GM23338 (cell line): Measurements from ENCODE around the gene TBCC. TPM values are rescaled to one million over a fixed set of nuclear protein-coding genes. Genes with fewer than 3 reads are reported as not detected.
A peak's percentile ranks its signal among the peaks of the same experiment; 100 is the strongest.

ENCODE experiments used
- ATAC-seq: fragments of 200-7000 bp; cut with Tn5 transposase; 3 replicates; pipeline ENCODE4 v1.9.1; 2020
- DNase-seq: peaks from one replicate; pipeline ENCODE4 v3.0.0-alpha.2; 2015; ENCODE audit warnings: low spot score
- H2AFZ ChIP-seq: fragments of 200-600 bp; sonication (generic); 2 replicates; pipeline ENCODE4 v1.8.0; 2016; ENCODE audit warnings: antibody characterized with exemption, mild to moderate bottlenecking, moderate library complexity
- H3F3A ChIP-seq: fragments of 200-600 bp; sonication (generic); replicated peaks from 2 replicates; pipeline ENCODE4 v1.8.0; 2017; ENCODE audit warnings: antibody characterized with exemption, mixed run types, low read depth
- H3K27ac ChIP-seq: fragments of 200-600 bp; sonication (generic); 2 replicates; pipeline ENCODE4 v1.6.1; 2016; ENCODE audit warnings: low read depth
- H3K27me3 ChIP-seq: fragments of 200-600 bp; sonication (generic); 2 replicates; pipeline ENCODE4 v1.8.0; 2016; ENCODE audit warnings: mild to moderate bottlenecking, mixed run types, moderate library complexity; ENCODE audit not compliant: insufficient read depth
- H3K36me3 ChIP-seq: fragments of 200-600 bp; sonication (generic); 2 replicates; pipeline ENCODE4 v1.8.0; 2016; ENCODE audit warnings: mild to moderate bottlenecking; ENCODE audit not compliant: insufficient read depth
- H3K4me1 ChIP-seq: fragments of 200-600 bp; sonication (generic); 2 replicates; pipeline ENCODE4 v1.8.0; 2016; ENCODE audit warnings: mild to moderate bottlenecking, moderate library complexity; ENCODE audit not compliant: insufficient read depth
- H3K4me2 ChIP-seq: fragments of 200-600 bp; sonication (generic); 2 replicates; pipeline ENCODE4 v1.7.1; 2017; ENCODE audit warnings: mixed run types
- H3K4me3 ChIP-seq: fragments of 200-600 bp; sonication (generic); 2 replicates; pipeline ENCODE4 v1.6.1; 2016; ENCODE audit warnings: mixed run types
- H3K79me2 ChIP-seq: fragments of 200-600 bp; sonication (generic); replicated peaks from 2 replicates; pipeline ENCODE4 v1.8.0; 2017; ENCODE audit warnings: mild to moderate bottlenecking; ENCODE audit not compliant: insufficient read depth
- H3K9me2 ChIP-seq: fragments of 200-600 bp; sonication (generic); 2 replicates; pipeline ENCODE4 v1.8.0; 2017; ENCODE audit not compliant: insufficient read depth
- H4K20me1 ChIP-seq: fragments of 200-600 bp; sonication (generic); replicated peaks from 2 replicates; pipeline ENCODE4 v1.8.0; 2017; ENCODE audit warnings: mild to moderate bottlenecking; ENCODE audit not compliant: insufficient read depth
- H3K27ac Mint-ChIP-seq: 2 replicates; pipeline ENCODE4 v1.8.0; 2020; ENCODE audit warnings: inconsistent platforms, mild to moderate bottlenecking, moderate library complexity, mixed read lengths
- H3K27me3 Mint-ChIP-seq: 3 replicates; pipeline ENCODE4 v1.8.0; 2022; ENCODE audit warnings: low read depth, mild to moderate bottlenecking, moderate library complexity, mixed read lengths, inconsistent platforms; ENCODE audit not compliant: insufficient read depth, poor library complexity
- H3K36me3 Mint-ChIP-seq: 3 replicates; pipeline ENCODE4 v1.8.0; 2021; ENCODE audit warnings: low read depth, mild to moderate bottlenecking, inconsistent platforms, moderate library complexity, mixed read lengths
- H3K4me1 Mint-ChIP-seq: 3 replicates; pipeline ENCODE4 v1.8.0; 2020; ENCODE audit warnings: mild to moderate bottlenecking, inconsistent platforms, mixed read lengths
- H3K4me3 Mint-ChIP-seq: 3 replicates; pipeline ENCODE4 v1.8.0; 2021; ENCODE audit warnings: moderate library complexity, mild to moderate bottlenecking, inconsistent platforms, mixed read lengths
- H3K9me3 Mint-ChIP-seq: 3 replicates; pipeline ENCODE4 v1.8.0; 2020; ENCODE audit warnings: moderate library complexity, mild to moderate bottlenecking, inconsistent platforms, mixed read lengths
- CREB1 ChIP-seq: fragments of 250-450 bp; sonication (Bioruptor Pico); IDR thresholded peaks from 2 replicates; pipeline ENCODE4 v1.5.0; 2020; ENCODE audit warnings: low read depth, mild to moderate bottlenecking, moderate library complexity
- ETS1 ChIP-seq: IDR thresholded peaks from 2 replicates; pipeline ENCODE4 v1.6.1; 2016; ENCODE audit warnings: antibody characterized with exemption
- EZH2 ChIP-seq: fragments of 200-600 bp; sonication (generic); IDR thresholded peaks from one replicate; pipeline ENCODE4 v1.8.0; 2017; ENCODE audit warnings: antibody characterized with exemption, mild to moderate bottlenecking, low read depth; ENCODE audit not compliant: unreplicated experiment
- EZH2phosphoT487 ChIP-seq: fragments of 200-600 bp; sonication (generic); IDR thresholded peaks from one replicate; pipeline ENCODE4 v1.8.1; 2018; ENCODE audit warnings: antibody characterized with exemption; ENCODE audit not compliant: unreplicated experiment
- JUNB ChIP-seq: IDR thresholded peaks from one replicate; pipeline ENCODE4 v1.6.1; 2016; ENCODE audit warnings: antibody characterized with exemption; ENCODE audit not compliant: unreplicated experiment
- NANOG ChIP-seq: IDR thresholded peaks from 2 replicates; pipeline ENCODE4 v1.6.1; 2016; ENCODE audit warnings: antibody characterized with exemption, borderline replicate concordance
- POLR2AphosphoS5 ChIP-seq: IDR thresholded peaks from 2 replicates; pipeline ENCODE4 v1.6.1; 2016; ENCODE audit warnings: antibody characterized with exemption, low read depth
- REST ChIP-seq: IDR thresholded peaks from one replicate; pipeline ENCODE4 v1.6.1; 2018; ENCODE audit warnings: antibody characterized with exemption; ENCODE audit not compliant: unreplicated experiment
- STAT1 ChIP-seq: IDR thresholded peaks from one replicate; pipeline ENCODE4 v1.6.1; 2016; ENCODE audit warnings: antibody characterized with exemption; ENCODE audit not compliant: unreplicated experiment
- ZNF114 ChIP-seq: fragments of 250-450 bp; sonication (Bioruptor Pico); IDR thresholded peaks from 2 replicates; pipeline ENCODE4 v1.5.0; 2020; ENCODE audit warnings: mild to moderate bottlenecking, moderate library complexity
- ZNF331 ChIP-seq: fragments of 250-450 bp; sonication (Bioruptor Pico); IDR thresholded peaks from 2 replicates; pipeline ENCODE4 v1.5.0; 2020; ENCODE audit warnings: low read depth, mild to moderate bottlenecking, moderate library complexity
- ZNF462 ChIP-seq: fragments of 250-450 bp; sonication (Bioruptor Pico); IDR thresholded peaks from 2 replicates; pipeline ENCODE4 v1.5.0; 2020; ENCODE audit warnings: mild to moderate bottlenecking, moderate library complexity
- polyA plus RNA-seq: library from polyadenylated mRNA; unstranded; fragments of >200 nt; fragmentation: Nextera tagmentation; extraction: Ambion mirVana; gene quantifications from 2 replicates; pipeline ENCODE4 v1.2.1, GENCODE V29; 2016
- total RNA-seq: library from RNA; depleted of rRNA; stranded (reverse); fragments of >200 nt; shearing (Covaris generic); gene quantifications from 2 replicates; pipeline ENCODE4 v1.2.3, GENCODE V29; 2014
- TF ChIP-seq, protein P1 (sequence below), 2 experiments: fragments of 200-600 bp in 1 of 2; sonication (generic) in 1 of 2; conservative IDR thresholded peaks; 2 replicates each; pipeline versions ENCODE4 v1.5.1 to v1.6.1; 2016 to 2017; ENCODE audit warnings: antibody characterized with exemption in 2 of 2, low read depth in 2 of 2, mild to moderate bottlenecking in 2 of 2, moderate library complexity in 1 of 2

Gene TBCC
- total and polyA plus RNA-seq, 2 experiments from 2014 or later, result 45.0 to 48.3 TPM

- Histone ChIP-seq H3K4me2 (no peak overlapping the region), H2AFZ (no peak overlapping the region), H3F3A (0 out of 2 replicates have a peak, but pooled peaks cover 9% of the 10 kb centered on the region), H3K36me3 (no peaks in the 10 kb centered on the region), H3K9me2 (no peaks in the 10 kb centered on the region), H3K4me3 (no peak overlapping the region), H3K79me2 (peaks cover 18% of the 10 kb centered on the region), H3K27me3 (no peaks in the 10 kb centered on the region), H4K20me1 (no peaks in the 10 kb centered on the region), H3K27ac (no peak overlapping the region), H3K4me1 (peaks cover 2% of the 10 kb centered on the region; the same call in 1 of the 2 replicates)
- H3K36me3 Mint-ChIP-seq, result peaks cover 8% of the 10 kb centered on the region
- ATAC-seq (no peak), DNase-seq (no peak)
- TF ChIP-seq, protein P1, sequence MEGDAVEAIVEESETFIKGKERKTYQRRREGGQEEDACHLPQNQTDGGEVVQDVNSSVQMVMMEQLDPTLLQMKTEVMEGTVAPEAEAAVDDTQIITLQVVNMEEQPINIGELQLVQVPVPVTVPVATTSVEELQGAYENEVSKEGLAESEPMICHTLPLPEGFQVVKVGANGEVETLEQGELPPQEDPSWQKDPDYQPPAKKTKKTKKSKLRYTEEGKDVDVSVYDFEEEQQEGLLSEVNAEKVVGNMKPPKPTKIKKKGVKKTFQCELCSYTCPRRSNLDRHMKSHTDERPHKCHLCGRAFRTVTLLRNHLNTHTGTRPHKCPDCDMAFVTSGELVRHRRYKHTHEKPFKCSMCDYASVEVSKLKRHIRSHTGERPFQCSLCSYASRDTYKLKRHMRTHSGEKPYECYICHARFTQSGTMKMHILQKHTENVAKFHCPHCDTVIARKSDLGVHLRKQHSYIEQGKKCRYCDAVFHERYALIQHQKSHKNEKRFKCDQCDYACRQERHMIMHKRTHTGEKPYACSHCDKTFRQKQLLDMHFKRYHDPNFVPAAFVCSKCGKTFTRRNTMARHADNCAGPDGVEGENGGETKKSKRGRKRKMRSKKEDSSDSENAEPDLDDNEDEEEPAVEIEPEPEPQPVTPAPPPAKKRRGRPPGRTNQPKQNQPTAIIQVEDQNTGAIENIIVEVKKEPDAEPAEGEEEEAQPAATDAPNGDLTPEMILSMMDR (conservative IDR thresholded peaks at IDR 0.05; ENCODE audit: low read depth in 2 of 2), result no peak
- TF ChIP-seq ZNF331 (no peak), POLR2AphosphoS5 (no peak), EZH2 (no peak), ZNF114 (no peak), CREB1 (CRISPR knock-in tag) (no peak), STAT1 (no peak), NANOG (no peak), ETS1 (no peak), EZH2phosphoT487 (no peak), JUNB (no peak), REST (no peak), ZNF462 (CRISPR knock-in tag) (no peak)
- H3K27me3 Mint-ChIP-seq, result peaks cover 32% of the 10 kb centered on the region
- H3K27ac Mint-ChIP-seq, result no peak overlapping the region
- H3K4me3 Mint-ChIP-seq, result 0 out of 3 replicates have a peak overlapping the region, but pooled peaks have one; percentile 29
- no peaks in the 10 kb centered on the region; the same call in 2 of the 3 replicates for H3K9me3 Mint-ChIP-seq
- peaks cover 25% of the 10 kb centered on the region for H3K4me1 Mint-ChIP-seq
Measured at GRCh38 chr6:42779521-42779920, 33.6 kb upstream of the TBCC start.
